ENCODE measurements around the gene XNDC1N.

Gene XNDC1N, protein sequence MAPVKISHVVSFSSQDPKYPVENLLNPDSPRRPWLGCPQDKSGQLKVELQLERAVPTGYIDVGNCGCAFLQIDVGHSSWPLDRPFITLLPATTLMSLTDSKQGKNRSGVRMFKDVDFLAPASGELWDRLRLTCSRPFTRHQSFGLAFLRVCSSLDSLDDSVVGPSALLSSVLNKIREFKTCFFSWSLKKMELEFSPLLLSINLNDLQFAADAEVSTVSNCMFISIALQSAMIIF

GRCh38 chr11:71927820-71928736 lies at the start of gene XNDC1N:
XNDC1N (minus strand) TSS chr11:71928594; CDS start chr11:71923353, 5,241 bp downstream.
- peak; percentile 98 for DNase-seq

DNA sequence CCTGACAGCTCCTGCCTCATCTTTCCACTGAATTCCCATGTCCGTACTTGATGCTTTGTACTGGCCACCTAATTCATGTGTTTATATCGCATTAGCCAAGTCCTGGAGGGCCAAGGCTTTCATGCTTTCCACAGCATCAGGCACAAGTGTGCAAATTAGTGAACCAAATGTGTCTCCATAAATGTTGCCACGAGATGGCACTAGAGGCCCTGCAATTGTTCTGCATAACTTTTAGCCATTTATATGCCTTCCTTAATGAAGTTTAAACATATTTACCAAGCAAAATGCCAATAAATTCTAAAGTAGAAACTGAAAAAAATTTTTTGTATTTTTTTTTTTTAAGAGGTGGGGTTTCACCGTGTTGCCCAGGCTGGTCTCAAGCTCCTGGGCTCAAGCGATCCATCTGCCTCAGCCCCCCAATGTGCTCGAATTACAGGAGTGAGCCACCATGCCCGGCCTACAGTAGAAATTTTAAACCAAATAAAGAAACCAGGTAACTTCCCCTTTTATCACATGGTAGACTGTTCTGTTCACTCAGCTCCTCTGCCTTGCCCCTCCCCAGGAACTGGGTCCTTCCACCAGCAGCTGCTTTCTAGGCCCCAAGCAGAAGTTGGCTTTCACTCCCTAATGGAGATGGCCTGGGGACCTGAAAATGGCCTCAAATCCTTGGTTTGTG lies 49.5 kb upstream of the XNDC1N start:
- DNase-seq = peak; percentile 46

GRCh38 chr11:71977090-71977489 lies 48.7 kb upstream of the XNDC1N start:
- DNase-seq = no peak

DNA sequence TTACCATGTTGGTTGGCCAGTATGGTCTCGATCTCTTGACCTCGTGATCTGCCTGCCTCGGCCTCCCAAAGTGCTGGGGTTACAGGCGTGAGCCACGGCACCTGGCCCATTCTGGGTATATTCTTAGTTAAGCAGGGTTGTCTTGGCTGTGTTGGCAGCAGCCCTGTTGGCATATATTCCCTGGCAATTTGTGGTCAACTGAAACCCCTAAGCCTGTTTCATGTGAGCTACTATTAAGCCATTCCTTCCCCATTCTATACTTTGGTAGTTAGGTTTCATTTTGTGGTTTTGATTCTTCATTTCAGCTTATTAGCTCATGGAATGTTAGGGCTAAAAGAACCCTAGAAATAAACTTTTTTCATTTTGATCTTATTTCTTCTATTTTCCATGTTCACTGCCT lies 48.2 kb upstream of the XNDC1N start:
- no peak for DNase-seq

DNA sequence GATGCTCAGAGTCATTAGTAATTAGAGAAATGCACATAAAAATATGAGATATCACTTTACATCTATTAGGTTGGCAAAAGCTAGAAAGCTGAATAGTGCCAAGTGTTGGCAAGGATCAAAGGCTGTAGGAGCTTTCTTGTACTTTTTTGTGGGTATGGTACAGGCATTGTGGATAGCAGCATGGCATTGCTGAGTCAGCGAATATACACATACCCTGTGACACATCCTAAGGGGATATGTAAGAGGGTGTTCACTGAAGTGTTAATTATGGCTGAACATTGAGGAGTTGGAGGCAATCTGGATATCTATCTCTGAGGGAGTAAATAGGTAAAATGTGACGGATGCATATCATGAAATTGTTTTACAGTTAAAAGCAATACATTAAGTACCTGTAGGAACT lies 43.3 kb upstream of the XNDC1N start:
- DNase-seq = no peak

GRCh38 chr11:71964641-71965040 lies 36.2 kb upstream of the XNDC1N start:
- DNase-seq = no peak

- DNase-seq = no peak
These were observed 35.1 kb upstream of the XNDC1N start for GRCh38 chr11:71963468-71963867.

DNA sequence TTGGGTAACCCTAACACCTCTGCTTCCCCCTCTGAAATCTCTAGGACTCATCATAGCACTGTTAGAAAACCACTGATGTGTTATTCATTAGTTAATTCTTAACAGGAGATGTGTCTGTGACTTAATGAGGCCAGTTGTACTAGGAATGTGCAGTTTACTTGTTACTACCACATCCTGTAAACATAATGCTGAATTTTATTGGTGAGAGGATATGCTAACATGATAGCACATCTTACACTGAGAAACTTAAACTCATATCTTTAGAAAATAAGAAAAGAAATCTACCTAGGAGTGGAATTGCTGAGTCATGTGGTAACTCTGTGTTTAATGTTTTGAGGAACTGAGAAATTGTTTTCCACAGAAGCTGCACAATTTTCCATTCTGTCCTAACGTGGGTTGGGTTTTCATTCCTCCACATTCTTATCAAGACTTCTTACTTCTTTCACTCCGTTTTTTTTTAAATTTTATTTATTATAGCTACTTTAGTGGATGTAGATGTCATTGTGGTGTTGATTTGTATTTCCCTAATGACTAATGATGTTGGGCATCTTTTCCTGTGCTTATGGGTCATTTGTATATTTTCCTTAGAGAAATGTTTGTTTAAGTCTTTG lies 34.1 kb upstream of the XNDC1N start:
- DNase-seq = no peak

DNA sequence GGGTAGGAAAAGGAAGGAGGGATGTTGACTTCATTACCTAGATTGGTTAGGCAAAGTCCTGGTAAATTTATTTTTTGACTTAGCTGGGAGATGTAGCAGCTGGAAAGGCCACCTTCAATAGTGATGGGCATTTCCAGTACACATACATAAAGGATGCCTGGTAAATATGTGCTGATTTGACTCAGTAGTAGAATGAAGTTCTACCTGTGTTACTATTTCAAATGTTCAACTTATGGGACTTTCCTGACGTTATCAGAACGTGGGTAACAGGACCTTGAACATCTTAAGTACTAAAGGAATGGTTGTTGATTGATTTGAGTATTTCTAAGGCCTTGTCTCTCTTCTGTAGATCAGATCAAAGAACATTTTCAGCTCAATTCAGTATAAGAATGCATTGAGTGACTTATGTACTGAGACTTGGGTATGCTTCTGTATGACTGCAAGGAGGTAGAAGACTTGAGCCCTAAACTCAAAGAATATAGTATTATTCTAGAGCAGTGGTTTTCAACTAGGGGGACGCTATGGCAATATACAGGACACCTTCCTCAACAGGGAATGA lies 27.6 kb upstream of the XNDC1N start:
- DNase-seq = no peak

- peak; percentile 97 for DNase-seq
These were observed 23.4 kb upstream of the XNDC1N start for GRCh38 chr11:71951741-71952310.

GRCh38 chr11:71949034-71949433 lies 20.6 kb upstream of the XNDC1N start:
- no peak for DNase-seq

- DNase-seq = no peak
These were observed 20.1 kb upstream of the XNDC1N start for GRCh38 chr11:71948314-71949027.

- DNase-seq = no peak
These were observed 19.1 kb upstream of the XNDC1N start for GRCh38 chr11:71947498-71947897.

- DNase-seq = no peak
These were observed 17.8 kb upstream of the XNDC1N start for GRCh38 chr11:71946144-71946571.

GRCh38 chr11:71940561-71941219 lies 12.3 kb upstream of the XNDC1N start:
- no peak for DNase-seq

GRCh38 chr11:71937826-71938225 lies 9.4 kb upstream of the XNDC1N start:
- DNase-seq = no peak

- DNase-seq = no peak
These were observed 8.4 kb upstream of the XNDC1N start for GRCh38 chr11:71936825-71937224.

- DNase-seq = no peak
These were observed 7.0 kb upstream of the XNDC1N start for GRCh38 chr11:71935338-71935925.

DNA sequence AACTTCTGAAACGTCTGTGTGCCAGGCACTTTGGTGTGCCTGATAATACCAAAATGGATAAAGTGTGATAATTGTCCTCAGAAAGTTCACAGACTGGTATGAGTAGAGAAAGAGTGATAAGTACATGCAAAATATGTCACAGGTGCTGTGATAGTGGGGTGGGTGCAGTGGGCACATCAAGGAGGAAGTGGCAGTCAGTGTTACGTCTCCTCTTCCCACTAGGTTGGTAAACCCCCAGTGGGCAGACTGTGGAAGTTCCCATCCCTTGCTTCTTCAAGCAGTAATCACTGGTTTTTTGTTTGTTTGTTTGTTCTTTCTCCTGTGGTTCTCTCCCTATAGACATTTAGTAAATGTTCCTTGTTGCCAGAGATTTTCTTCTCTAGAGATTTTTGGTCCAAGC lies 5.8 kb upstream of the XNDC1N start:
- no peak for DNase-seq

- no peak for DNase-seq
These were observed 4.9 kb upstream of the XNDC1N start for GRCh38 chr11:71933141-71933933.
